ENCODE measurements around the gene COBLL1.

COBLL1 gene

GRCh38 chr2:164859251-164859818 lies 17.7 kb upstream of the COBLL1 start:
- Histone ChIP-seq H3K4me3 (ENCODE audit: low read depth in 1 of 2, low read length in 2 of 2) (no peak overlapping the region), H3K4me1 (ENCODE audit: control insufficient read depth in 1 of 2, insufficient read depth in 2 of 2, low read length in 2 of 2) (no peaks in the 10 kb centered on the region), H3K36me3 (ENCODE audit: control insufficient read depth in 1 of 2, insufficient read depth in 2 of 2, low read length in 2 of 2) (no peaks in the 10 kb centered on the region), H3K27me3 (ENCODE audit: control insufficient read depth in 1 of 2, insufficient read depth in 2 of 2, low read length in 2 of 2) (no peaks in the 10 kb centered on the region), H3K9me3 (ENCODE audit: control insufficient read depth in 1 of 2, low read length in 2 of 2) (no peaks in the 10 kb centered on the region), H3K27ac (ENCODE audit: low read depth, low read length) (no peak overlapping the region), H3K9ac (ENCODE audit: low read depth in 1 of 2, low read length in 2 of 2) (no peak overlapping the region)

- no peaks in the 10 kb centered on the region for H3K36me3 ChIP-seq (ENCODE audit: control insufficient read depth in 1 of 2, insufficient read depth in 2 of 2, low read length in 2 of 2)
- H3K27ac ChIP-seq (ENCODE audit: low read depth, low read length), result no peak overlapping the region
- H3K4me1 ChIP-seq (ENCODE audit: control insufficient read depth in 1 of 2, insufficient read depth in 2 of 2, low read length in 2 of 2), result no peaks in the 10 kb centered on the region
- H3K4me3 ChIP-seq (ENCODE audit: low read depth in 1 of 2, low read length in 2 of 2), result no peak overlapping the region
- H3K9me3 ChIP-seq (ENCODE audit: control insufficient read depth in 1 of 2, low read length in 2 of 2), result no peaks in the 10 kb centered on the region
- H3K27me3 ChIP-seq (ENCODE audit: control insufficient read depth in 1 of 2, insufficient read depth in 2 of 2, low read length in 2 of 2), result no peaks in the 10 kb centered on the region
- no peak overlapping the region for H3K9ac ChIP-seq (ENCODE audit: low read depth in 1 of 2, low read length in 2 of 2)
These were observed 10.5 kb upstream of the COBLL1 start for GRCh38 chr2:164852086-164852485.

GRCh38 chr2:164850235-164850634 lies 8.6 kb upstream of the COBLL1 start:
- no peaks in the 10 kb centered on the region for H3K4me1 ChIP-seq (ENCODE audit: control insufficient read depth in 1 of 2, insufficient read depth in 2 of 2, low read length in 2 of 2)
- no peak overlapping the region for H3K9ac ChIP-seq (ENCODE audit: low read depth in 1 of 2, low read length in 2 of 2)
- H3K27me3 ChIP-seq (ENCODE audit: control insufficient read depth in 1 of 2, insufficient read depth in 2 of 2, low read length in 2 of 2), result no peaks in the 10 kb centered on the region
- H3K4me3 ChIP-seq (ENCODE audit: low read depth in 1 of 2, low read length in 2 of 2), result no peak overlapping the region
- H3K27ac ChIP-seq (ENCODE audit: low read depth, low read length), result no peak overlapping the region
- no peaks in the 10 kb centered on the region for H3K36me3 ChIP-seq (ENCODE audit: control insufficient read depth in 1 of 2, insufficient read depth in 2 of 2, low read length in 2 of 2)
- H3K9me3 ChIP-seq (ENCODE audit: control insufficient read depth in 1 of 2, low read length in 2 of 2), result no peaks in the 10 kb centered on the region

- Histone ChIP-seq H3K4me3 (ENCODE audit: low read depth in 1 of 2, low read length in 2 of 2) (no peak overlapping the region), H3K27me3 (ENCODE audit: control insufficient read depth in 1 of 2, insufficient read depth in 2 of 2, low read length in 2 of 2) (no peaks in the 10 kb centered on the region), H3K9ac (ENCODE audit: low read depth in 1 of 2, low read length in 2 of 2) (no peak overlapping the region), H3K27ac (ENCODE audit: low read depth, low read length) (no peak overlapping the region), H3K4me1 (ENCODE audit: control insufficient read depth in 1 of 2, insufficient read depth in 2 of 2, low read length in 2 of 2) (no peaks in the 10 kb centered on the region), H3K9me3 (ENCODE audit: control insufficient read depth in 1 of 2, low read length in 2 of 2) (no peaks in the 10 kb centered on the region), H3K36me3 (ENCODE audit: control insufficient read depth in 1 of 2, insufficient read depth in 2 of 2, low read length in 2 of 2) (no peaks in the 10 kb centered on the region)
These were observed 7.9 kb upstream of the COBLL1 start for GRCh38 chr2:164849506-164849905.

- H3K9ac ChIP-seq (ENCODE audit: low read depth in 1 of 2, low read length in 2 of 2), result no peak overlapping the region
- H3K9me3 ChIP-seq (ENCODE audit: control insufficient read depth in 1 of 2, low read length in 2 of 2), result no peaks in the 10 kb centered on the region
- no peak overlapping the region for H3K4me3 ChIP-seq (ENCODE audit: low read depth in 1 of 2, low read length in 2 of 2)
- no peaks in the 10 kb centered on the region for H3K36me3 ChIP-seq (ENCODE audit: control insufficient read depth in 1 of 2, insufficient read depth in 2 of 2, low read length in 2 of 2)
- H3K27ac ChIP-seq (ENCODE audit: low read depth, low read length), result no peak overlapping the region
- H3K27me3 ChIP-seq (ENCODE audit: control insufficient read depth in 1 of 2, insufficient read depth in 2 of 2, low read length in 2 of 2), result no peaks in the 10 kb centered on the region
- H3K4me1 ChIP-seq (ENCODE audit: control insufficient read depth in 1 of 2, insufficient read depth in 2 of 2, low read length in 2 of 2), result peaks cover 0 to 7% of the 10 kb centered on the region in 2 donors
These were observed 6.5 kb upstream of the COBLL1 start for GRCh38 chr2:164847981-164848741.

- no peak overlapping the region for H3K4me3 ChIP-seq (ENCODE audit: low read depth in 1 of 2, low read length in 2 of 2)
- peaks cover 7 to 12% of the 10 kb centered on the region in 2 donors for H3K4me1 ChIP-seq (ENCODE audit: control insufficient read depth in 1 of 2, insufficient read depth in 2 of 2, low read length in 2 of 2)
- H3K27me3 ChIP-seq (ENCODE audit: control insufficient read depth in 1 of 2, insufficient read depth in 2 of 2, low read length in 2 of 2), result no peaks in the 10 kb centered on the region
- no peak overlapping the region for H3K27ac ChIP-seq (ENCODE audit: low read depth, low read length)
- H3K9ac ChIP-seq (ENCODE audit: low read depth in 1 of 2, low read length in 2 of 2), result no peak overlapping the region
- no peaks in the 10 kb centered on the region for H3K36me3 ChIP-seq (ENCODE audit: control insufficient read depth in 1 of 2, insufficient read depth in 2 of 2, low read length in 2 of 2)
- H3K9me3 ChIP-seq (ENCODE audit: control insufficient read depth in 1 of 2, low read length in 2 of 2), result no peaks in the 10 kb centered on the region
These were observed 5.7 kb upstream of the COBLL1 start for GRCh38 chr2:164847291-164847690.

GRCh38 chr2:164846276-164846675 lies 4.7 kb upstream of the COBLL1 start:
- H3K9ac ChIP-seq (ENCODE audit: low read depth in 1 of 2, low read length in 2 of 2), result no peak overlapping the region
- no peak overlapping the region for H3K27ac ChIP-seq (ENCODE audit: low read depth, low read length)
- H3K4me1 ChIP-seq (ENCODE audit: control insufficient read depth in 1 of 2, insufficient read depth in 2 of 2, low read length in 2 of 2), result peaks cover 10 to 12% of the 10 kb centered on the region in 2 donors
- H3K36me3 ChIP-seq (ENCODE audit: control insufficient read depth in 1 of 2, insufficient read depth in 2 of 2, low read length in 2 of 2), result no peaks in the 10 kb centered on the region
- H3K27me3 ChIP-seq (ENCODE audit: control insufficient read depth in 1 of 2, insufficient read depth in 2 of 2, low read length in 2 of 2), result no peaks in the 10 kb centered on the region
- H3K4me3 ChIP-seq (ENCODE audit: low read depth in 1 of 2, low read length in 2 of 2), result no peak overlapping the region
- H3K9me3 ChIP-seq (ENCODE audit: control insufficient read depth in 1 of 2, low read length in 2 of 2), result no peaks in the 10 kb centered on the region

GRCh38 chr2:164843346-164843911 lies 1.8 kb upstream of the COBLL1 start:
- peaks cover 14 to 21% of the 10 kb centered on the region in 2 donors for H3K4me1 ChIP-seq (ENCODE audit: control insufficient read depth in 1 of 2, insufficient read depth in 2 of 2, low read length in 2 of 2)
- H3K27ac ChIP-seq (ENCODE audit: low read depth, low read length), result no peak overlapping the region
- H3K9ac ChIP-seq (ENCODE audit: low read depth in 1 of 2, low read length in 2 of 2), result no peak overlapping the region
- no peaks in the 10 kb centered on the region for H3K9me3 ChIP-seq (ENCODE audit: control insufficient read depth in 1 of 2, low read length in 2 of 2)
- no peaks in the 10 kb centered on the region for H3K27me3 ChIP-seq (ENCODE audit: control insufficient read depth in 1 of 2, insufficient read depth in 2 of 2, low read length in 2 of 2)
- no peaks in the 10 kb centered on the region for H3K36me3 ChIP-seq (ENCODE audit: control insufficient read depth in 1 of 2, insufficient read depth in 2 of 2, low read length in 2 of 2)
- peak overlapping the region in 1 of 2 donors; percentile 13 for H3K4me3 ChIP-seq (ENCODE audit: low read depth in 1 of 2, low read length in 2 of 2)

GRCh38 chr2:164842624-164842966 lies 972 bp upstream of the COBLL1 start:
- H3K27ac ChIP-seq (ENCODE audit: low read depth, low read length), result peak overlapping the region; percentile 91
- peaks cover 14 to 29% of the 10 kb centered on the region in 2 donors for H3K4me1 ChIP-seq (ENCODE audit: control insufficient read depth in 1 of 2, insufficient read depth in 2 of 2, low read length in 2 of 2)
- H3K9me3 ChIP-seq (ENCODE audit: control insufficient read depth in 1 of 2, low read length in 2 of 2), result no peaks in the 10 kb centered on the region
- no peaks in the 10 kb centered on the region for H3K27me3 ChIP-seq (ENCODE audit: control insufficient read depth in 1 of 2, insufficient read depth in 2 of 2, low read length in 2 of 2)
- peak overlapping the region in 1 of 2 donors; percentile 74 for H3K9ac ChIP-seq (ENCODE audit: low read depth in 1 of 2, low read length in 2 of 2)
- no peaks in the 10 kb centered on the region for H3K36me3 ChIP-seq (ENCODE audit: control insufficient read depth in 1 of 2, insufficient read depth in 2 of 2, low read length in 2 of 2)
- peak overlapping the region; percentile 75 to 77 for H3K4me3 ChIP-seq (ENCODE audit: low read depth in 1 of 2, low read length in 2 of 2)

GRCh38 chr2:164840930-164841718 lies 499 bp downstream of the COBLL1 start:
- Histone ChIP-seq H3K4me3 (ENCODE audit: low read depth in 1 of 2, low read length in 2 of 2) (peak overlapping the region; percentile 75 to 77), H3K27ac (ENCODE audit: low read depth, low read length) (peak overlapping the region; percentile 91), H3K36me3 (ENCODE audit: control insufficient read depth in 1 of 2, insufficient read depth in 2 of 2, low read length in 2 of 2) (no peaks in the 10 kb centered on the region), H3K9me3 (ENCODE audit: control insufficient read depth in 1 of 2, low read length in 2 of 2) (no peaks in the 10 kb centered on the region), H3K9ac (ENCODE audit: low read depth in 1 of 2, low read length in 2 of 2) (peak overlapping the region; percentile 65 to 74), H3K4me1 (ENCODE audit: control insufficient read depth in 1 of 2, insufficient read depth in 2 of 2, low read length in 2 of 2) (peaks cover 14 to 29% of the 10 kb centered on the region in 2 donors), H3K27me3 (ENCODE audit: control insufficient read depth in 1 of 2, insufficient read depth in 2 of 2, low read length in 2 of 2) (no peaks in the 10 kb centered on the region)
